Fibroblast of pulmonary artery (primary cell): Measurements from ENCODE around the gene CAMTA1.
"Not testable (repeated sequence)": the region's sequence is repeated elsewhere in the genome, so short reads cannot be mapped to it uniquely, and the experiment has no call there.

Source experiments
- DNase-seq: peaks from one replicate; pipeline ENCODE4 v3.0.0-alpha.2; 2010; ENCODE audit warnings: low read depth
- H3K4me3 ChIP-seq: replicated peaks from 2 replicates; pipeline ENCODE4 v1.5.1; 2011; ENCODE audit warnings: low read depth, mild to moderate bottlenecking, control low read depth, low read length, moderate library complexity
- TF ChIP-seq, protein P1 (sequence below): IDR thresholded peaks from 2 replicates; pipeline ENCODE4 v1.5.1; 2011; ENCODE audit warnings: mild to moderate bottlenecking, control low read depth, low read length, inconsistent platforms; ENCODE audit errors: missing control alignments

The CAMTA1 gene

DNA sequence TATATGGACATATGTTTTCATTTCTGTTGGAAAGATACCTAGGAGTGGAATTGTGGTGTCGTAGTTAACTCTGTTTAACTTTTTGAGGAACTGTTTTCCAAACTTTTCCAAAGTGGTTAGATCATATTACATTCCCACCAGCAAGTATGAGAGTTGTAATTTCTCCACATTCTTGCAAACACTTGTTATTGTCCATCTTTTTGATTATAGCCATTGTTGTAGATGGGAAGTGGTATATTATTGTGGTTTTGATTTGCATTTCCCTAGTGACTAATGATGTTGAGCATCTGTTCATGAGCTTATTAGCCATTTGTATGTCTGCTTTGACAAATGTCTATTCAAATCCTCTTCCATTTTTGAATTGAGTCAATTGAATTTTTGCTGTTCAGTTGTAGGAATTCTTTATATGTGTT lies 19.8 kb downstream of the CAMTA1 start:
- TF ChIP-seq, protein P1, sequence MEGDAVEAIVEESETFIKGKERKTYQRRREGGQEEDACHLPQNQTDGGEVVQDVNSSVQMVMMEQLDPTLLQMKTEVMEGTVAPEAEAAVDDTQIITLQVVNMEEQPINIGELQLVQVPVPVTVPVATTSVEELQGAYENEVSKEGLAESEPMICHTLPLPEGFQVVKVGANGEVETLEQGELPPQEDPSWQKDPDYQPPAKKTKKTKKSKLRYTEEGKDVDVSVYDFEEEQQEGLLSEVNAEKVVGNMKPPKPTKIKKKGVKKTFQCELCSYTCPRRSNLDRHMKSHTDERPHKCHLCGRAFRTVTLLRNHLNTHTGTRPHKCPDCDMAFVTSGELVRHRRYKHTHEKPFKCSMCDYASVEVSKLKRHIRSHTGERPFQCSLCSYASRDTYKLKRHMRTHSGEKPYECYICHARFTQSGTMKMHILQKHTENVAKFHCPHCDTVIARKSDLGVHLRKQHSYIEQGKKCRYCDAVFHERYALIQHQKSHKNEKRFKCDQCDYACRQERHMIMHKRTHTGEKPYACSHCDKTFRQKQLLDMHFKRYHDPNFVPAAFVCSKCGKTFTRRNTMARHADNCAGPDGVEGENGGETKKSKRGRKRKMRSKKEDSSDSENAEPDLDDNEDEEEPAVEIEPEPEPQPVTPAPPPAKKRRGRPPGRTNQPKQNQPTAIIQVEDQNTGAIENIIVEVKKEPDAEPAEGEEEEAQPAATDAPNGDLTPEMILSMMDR: no peak
- no peak overlapping the region for H3K4me3 ChIP-seq
- DNase-seq: peak; percentile 23

DNA sequence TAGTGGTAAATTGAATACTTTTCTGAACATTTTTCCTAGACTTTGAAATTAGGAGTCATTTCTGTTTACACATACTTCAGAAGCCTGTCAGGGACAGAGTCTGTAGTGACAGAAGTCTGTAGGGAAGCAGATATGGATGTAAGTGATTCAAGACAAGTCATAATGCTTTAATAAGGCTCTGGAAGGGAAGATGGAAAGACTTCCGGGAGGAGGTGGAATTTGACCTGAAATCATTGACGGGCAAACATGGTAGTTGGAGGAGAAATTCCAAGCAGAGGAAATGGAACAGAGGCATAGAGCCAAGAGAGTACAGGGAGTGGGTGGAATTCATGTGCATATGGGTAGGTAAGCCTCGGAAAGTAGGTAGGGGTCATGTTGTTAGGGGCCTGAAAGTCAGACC lies 22.5 kb downstream of the CAMTA1 start:
- H3K4me3 ChIP-seq: no peak overlapping the region
- TF ChIP-seq, protein P1: no peak
- DNase-seq: no peak

DNA sequence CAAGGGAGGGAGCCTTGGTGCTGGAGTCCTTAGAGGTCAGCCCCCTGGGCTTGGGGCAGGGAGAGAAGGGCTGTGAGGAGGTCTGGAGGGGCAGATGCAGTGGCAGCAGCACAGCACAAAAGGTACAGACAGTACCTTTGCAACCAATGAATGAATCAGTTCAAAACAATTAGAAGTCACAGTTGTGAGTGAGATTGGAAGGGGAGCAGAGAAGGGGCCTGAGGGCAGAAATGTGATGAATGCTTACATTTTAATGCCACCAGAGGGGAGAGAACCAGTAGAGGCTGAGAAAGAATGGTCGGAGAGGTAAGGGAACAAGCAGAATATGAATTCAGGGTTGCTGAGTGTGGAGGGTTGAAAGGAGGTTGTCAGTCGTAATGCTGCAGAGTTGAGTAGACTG lies 24.2 kb downstream of the CAMTA1 start:
- TF ChIP-seq, protein P1: no peak
- H3K4me3 ChIP-seq: no peak overlapping the region

DNA sequence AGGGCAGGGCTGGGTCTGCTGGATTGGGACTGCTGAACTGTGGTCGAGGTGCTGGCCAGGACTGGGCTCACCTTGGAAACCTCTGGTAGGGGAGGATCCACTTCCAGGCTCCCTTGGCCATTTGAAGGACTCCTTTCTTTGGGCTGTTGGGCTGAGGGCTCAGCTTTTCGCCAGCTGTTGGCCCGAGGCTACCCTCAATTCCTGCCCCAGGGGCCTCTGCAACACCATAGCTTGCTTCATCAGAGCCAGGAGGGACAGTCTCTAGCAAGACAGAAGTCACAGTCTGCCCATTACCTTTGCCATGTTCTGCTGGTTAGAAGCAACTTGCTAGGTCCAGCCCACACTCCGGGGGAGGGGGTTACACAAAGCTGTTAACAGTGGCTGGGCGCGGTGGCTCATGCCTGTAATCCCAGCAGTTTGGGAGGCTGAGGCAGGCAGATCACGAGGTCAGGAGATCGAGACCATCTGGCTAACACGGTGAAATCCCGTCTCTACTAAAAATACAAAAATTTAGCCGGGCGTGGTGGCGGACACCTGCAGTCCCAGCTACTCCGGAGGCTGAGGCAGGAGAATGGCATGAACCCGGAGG lies 25.0 kb downstream of the CAMTA1 start:
- DNase-seq, H3K4me3 ChIP-seq: not testable (repeated sequence)

More for the DNA sequence above, 24.2 kb downstream of the CAMTA1 start:
- DNase-seq: no peak

DNA sequence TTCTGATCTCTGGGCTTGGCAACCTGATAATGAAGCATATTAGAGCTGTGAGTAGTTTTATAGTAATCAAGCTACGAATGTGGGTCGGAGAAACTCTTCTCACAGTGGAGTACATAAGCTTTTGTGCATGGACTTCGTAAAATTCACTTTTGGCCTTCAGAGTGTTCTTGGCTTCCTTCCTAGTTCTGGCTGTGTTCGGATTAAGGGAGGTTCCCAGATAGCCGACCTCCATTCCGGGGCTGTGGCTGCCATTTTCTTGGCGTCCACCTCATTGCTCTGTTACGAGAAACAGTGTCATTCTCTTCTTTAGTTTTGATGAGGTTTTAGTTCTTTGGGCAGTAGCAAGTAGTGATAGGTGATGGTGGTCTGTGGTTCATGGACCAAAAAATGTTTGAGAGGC lies 26.3 kb downstream of the CAMTA1 start:
- H3K4me3 ChIP-seq: no peak overlapping the region
- TF ChIP-seq, protein P1: no peak
- DNase-seq: peak; percentile 45

DNA sequence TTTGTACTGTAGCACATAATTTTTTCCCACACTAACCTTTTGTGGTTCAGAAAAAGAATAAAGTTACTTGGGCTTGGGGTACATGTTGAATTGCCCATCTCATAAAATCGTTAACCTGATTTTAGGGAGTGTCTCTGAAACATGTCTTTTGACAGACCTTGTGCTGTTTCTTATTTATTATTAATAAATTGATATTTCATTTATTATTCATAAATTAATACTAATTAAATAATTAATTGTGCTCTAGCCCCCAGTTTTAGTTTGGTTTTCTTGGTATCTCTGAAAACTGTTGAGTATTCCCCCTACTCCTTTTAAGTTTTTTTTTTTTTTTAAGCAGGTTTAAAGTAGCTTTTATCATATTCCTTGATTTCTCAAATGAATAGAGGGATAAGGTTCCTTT lies 27.9 kb downstream of the CAMTA1 start:
- DNase-seq: no peak
- TF ChIP-seq, protein P1: no peak
- no peak overlapping the region for H3K4me3 ChIP-seq

DNA sequence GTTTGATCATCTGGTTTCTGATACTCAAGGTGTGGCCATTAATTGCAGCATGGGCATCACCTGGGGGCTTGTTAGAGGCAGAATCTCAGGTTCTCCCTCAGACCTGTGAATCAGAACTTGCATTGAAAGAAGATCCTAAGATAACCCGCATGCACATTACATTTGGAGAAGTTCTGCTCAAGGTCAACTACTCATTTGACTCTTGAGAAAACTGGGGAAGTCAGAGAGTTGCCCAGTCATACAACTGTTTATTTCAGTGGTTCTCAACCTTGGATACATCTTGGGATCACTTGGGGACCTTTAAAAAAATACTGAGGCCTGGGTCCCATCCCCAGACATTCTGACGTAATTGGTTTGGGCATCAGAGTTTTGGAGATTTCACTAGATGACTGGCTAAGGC lies 30.5 kb downstream of the CAMTA1 start:
- no peak overlapping the region for H3K4me3 ChIP-seq
- TF ChIP-seq, protein P1: no peak
- no peak for DNase-seq
